Activated CD4-positive, alpha-beta T cell treated with anti-CD3 and anti-CD28 coated beads for 24 hours (primary cell): Measurements from ENCODE around the gene EXOC4.
"Not testable (repeated sequence)": the region's sequence is repeated elsewhere in the genome, so short reads cannot be mapped to it uniquely, and the experiment has no call there.

Experiments used
- DNase-seq, 2 donors: peaks; one replicate each; pipeline ENCODE4 v3.0.0-alpha.2; 2020; ENCODE audit warnings: low read depth in 2 of 2

EXOC4 gene

GRCh38 chr7:133748443-133749407 is 495.8 kb downstream of the EXOC4 start:
- DNase-seq: no peak

GRCh38 chr7:133750287-133750686 is 497.4 kb downstream of the EXOC4 start:
- no peak for DNase-seq

GRCh38 chr7:133751079-133751478 is 498.2 kb downstream of the EXOC4 start:
- DNase-seq: no peak

- DNase-seq: no peak
Measured at GRCh38 chr7:133753513-133753912, 500.6 kb downstream of the EXOC4 start.

GRCh38 chr7:133754708-133755107 is 501.8 kb downstream of the EXOC4 start:
- no peak for DNase-seq

GRCh38 chr7:133755901-133756300 is 503.0 kb downstream of the EXOC4 start:
- DNase-seq: no peak

- DNase-seq: no peak
Measured at GRCh38 chr7:133761443-133761842, 508.6 kb downstream of the EXOC4 start.

- DNase-seq: no peak
Measured at GRCh38 chr7:133763076-133763640, 510.3 kb downstream of the EXOC4 start.

GRCh38 chr7:133769668-133770067 is 516.8 kb downstream of the EXOC4 start:
- no peak for DNase-seq

- no peak for DNase-seq
Measured at GRCh38 chr7:133770863-133771492, 518.1 kb downstream of the EXOC4 start.

GRCh38 chr7:133771788-133772419 is 519.0 kb downstream of the EXOC4 start:
- DNase-seq: no peak

- no peak for DNase-seq
Measured at GRCh38 chr7:133773601-133774000, 520.7 kb downstream of the EXOC4 start.

- no peak for DNase-seq
Measured at GRCh38 chr7:133775201-133775600, 522.3 kb downstream of the EXOC4 start.

GRCh38 chr7:133776266-133776665 is 523.4 kb downstream of the EXOC4 start:
- no peak for DNase-seq

GRCh38 chr7:133777701-133778100 is 524.8 kb downstream of the EXOC4 start:
- DNase-seq: no peak

- DNase-seq: no peak
Measured at GRCh38 chr7:133778472-133778871, 525.6 kb downstream of the EXOC4 start.

- DNase-seq: not testable (repeated sequence)
Measured at GRCh38 chr7:133779538-133779937, 526.7 kb downstream of the EXOC4 start.

GRCh38 chr7:133780912-133781311 is 528.0 kb downstream of the EXOC4 start:
- DNase-seq: no peak

- no peak for DNase-seq
Measured at GRCh38 chr7:133781486-133782090, 528.7 kb downstream of the EXOC4 start.

- DNase-seq: no peak
Measured at GRCh38 chr7:133782470-133782869, 529.6 kb downstream of the EXOC4 start.

GRCh38 chr7:133783276-133783675 is 530.4 kb downstream of the EXOC4 start:
- DNase-seq: no peak

- DNase-seq: no peak
Measured at GRCh38 chr7:133784486-133785001, 531.7 kb downstream of the EXOC4 start.
